Cardiac muscle cell (in vitro differentiated cells and primary cell): Measurements from ENCODE around the gene DES. TPM values are rescaled to one million over a fixed set of nuclear protein-coding genes. Genes with fewer than 3 reads are reported as not detected.

Experiments used
- DNase-seq, 2 donors: peaks; one replicate each; pipeline versions ENCODE4 v3.0.0 to v3.0.0-alpha.2; 2010 to 2017; ENCODE audit warnings: low read depth in 1 of 2, low spot score in 1 of 2
- H3K27ac ChIP-seq: fragments of 200-600 bp; sonication (generic); 2 replicates; pipeline ENCODE4 v1.5.1; 2016
- H3K27me3 ChIP-seq: fragments of 200-600 bp; sonication (generic); 2 replicates; pipeline ENCODE4 v1.6.0; 2016; ENCODE audit warnings: control low read depth
- H3K36me3 ChIP-seq: fragments of 200-600 bp; sonication (generic); 2 replicates; pipeline ENCODE4 v1.5.1; 2016; ENCODE audit warnings: control low read depth
- H3K4me1 ChIP-seq: fragments of 200-600 bp; sonication (generic); 2 replicates; pipeline ENCODE4 v1.8.1; 2017; ENCODE audit warnings: low read depth, mild to moderate bottlenecking, mixed run types
- H3K4me3 ChIP-seq: fragments of 200-600 bp; sonication (generic); 2 replicates; pipeline ENCODE4 v1.5.1; 2016; ENCODE audit warnings: mild to moderate bottlenecking
- H3K9me3 ChIP-seq: fragments of 200-600 bp; sonication (generic); 2 replicates; pipeline ENCODE4 v1.5.1; 2017; ENCODE audit warnings: low read depth, mild to moderate bottlenecking, control low read depth
- CTCF ChIP-seq: IDR thresholded peaks from 2 replicates; pipeline ENCODE4 v1.5.1; 2012; ENCODE audit warnings: low read depth, mild to moderate bottlenecking, low read length
- polyA plus RNA-seq: library from polyadenylated mRNA; unstranded; fragments of >200 nt; fragmentation: Nextera tagmentation; extraction: Ambion mirVana; gene quantifications from 2 replicates; pipeline ENCODE4 v1.2.1, GENCODE V29; 2016
- total RNA-seq: library from RNA; depleted of rRNA; stranded (reverse); fragments of >200 nt; gene quantifications from 2 replicates; pipeline ENCODE4 v1.2.3, GENCODE V29; 2016

Gene DES
- total and polyA plus RNA-seq, 2 experiments from 2014 or later: 17.5 to 47.0 TPM

GRCh38 chr2:219381448-219381847 is 36.7 kb upstream of the DES start:
- Histone ChIP-seq H3K9me3 (no peaks in the 10 kb centered on the region), H3K36me3 (peaks cover 13% of the 10 kb centered on the region), H3K27ac (peak overlapping the region; percentile 39), H3K4me1 (peaks cover 1% of the 10 kb centered on the region), H3K4me3 (no peak overlapping the region), H3K27me3 (no peaks in the 10 kb centered on the region)
- DNase-seq: peak in 1 of 2 donors; percentile 43
- no peak for TF ChIP-seq CTCF

GRCh38 chr2:219384083-219384713 is 34.0 kb upstream of the DES start:
- H3K9me3 ChIP-seq: no peaks in the 10 kb centered on the region
- DNase-seq: no peak
- no peak overlapping the region for H3K27ac ChIP-seq
- H3K4me1 ChIP-seq: peaks cover 8% of the 10 kb centered on the region
- H3K4me3 ChIP-seq: no peak overlapping the region
- peaks cover 13% of the 10 kb centered on the region for H3K36me3 ChIP-seq
- no peaks in the 10 kb centered on the region for H3K27me3 ChIP-seq
- no peak for TF ChIP-seq CTCF

- Histone ChIP-seq H3K27me3 (no peaks in the 10 kb centered on the region), H3K36me3 (peaks cover 13% of the 10 kb centered on the region)
- DNase-seq: peak in 1 of 2 donors; percentile 23
Measured at GRCh38 chr2:219384859-219385258, 33.3 kb upstream of the DES start.

GRCh38 chr2:219385958-219386520 is 32.1 kb upstream of the DES start:
- Histone ChIP-seq H3K9me3 (no peaks in the 10 kb centered on the region), H3K36me3 (peaks cover 13% of the 10 kb centered on the region), H3K27ac (no peak overlapping the region), H3K27me3 (no peaks in the 10 kb centered on the region), H3K4me3 (no peak overlapping the region), H3K4me1 (peaks cover 8% of the 10 kb centered on the region)
- TF ChIP-seq CTCF: no peak
- DNase-seq: no peak

More at GRCh38 chr2:219384859-219385258, 33.3 kb upstream of the DES start:
- H3K4me3 ChIP-seq: no peak overlapping the region
- peaks cover 8% of the 10 kb centered on the region for H3K4me1 ChIP-seq
- no peaks in the 10 kb centered on the region for H3K9me3 ChIP-seq
- no peak for TF ChIP-seq CTCF
- H3K27ac ChIP-seq: no peak overlapping the region

GRCh38 chr2:219386532-219387280 is 31.5 kb upstream of the DES start:
- H3K4me1 ChIP-seq: peaks cover 8% of the 10 kb centered on the region
- H3K36me3 ChIP-seq: peaks cover 13% of the 10 kb centered on the region
- peak overlapping the region; percentile 70 for H3K4me3 ChIP-seq
- H3K27me3 ChIP-seq: no peaks in the 10 kb centered on the region
- no peak for TF ChIP-seq CTCF
- no peaks in the 10 kb centered on the region for H3K9me3 ChIP-seq
- H3K27ac ChIP-seq: peak overlapping the region; percentile 87
- DNase-seq: no peak
